H9 (cell line): ENCODE results near the gene CNTD1. TPM values are rescaled to one million over a fixed set of nuclear protein-coding genes. Genes with fewer than 3 reads are reported as not detected.
A peak's percentile ranks its signal among the peaks of the same experiment; 100 is the strongest.
"Not testable (repeated sequence)": the region's sequence is repeated elsewhere in the genome, so short reads cannot be mapped to it uniquely, and the experiment has no call there.

ENCODE experiments used
- DNase-seq: peaks from one replicate; pipeline ENCODE4 v3.0.0-alpha.2; 2017
- H2AFZ ChIP-seq: one replicate; pipeline ENCODE4 v1.6.1; 2013; ENCODE audit warnings: mild to moderate bottlenecking, low read length, control low read depth, moderate library complexity
- H2AK5ac ChIP-seq: 2 replicates; pipeline ENCODE4 v1.6.1; 2013; ENCODE audit warnings: low read length, control low read depth, mixed read lengths; ENCODE audit not compliant: insufficient read length
- H2BK120ac ChIP-seq: one replicate; pipeline ENCODE4 v1.6.1; 2013; ENCODE audit warnings: low read depth, mild to moderate bottlenecking, low read length, control low read depth, inconsistent platforms; ENCODE audit not compliant: poor library complexity, severe bottlenecking
- H2BK12ac ChIP-seq: 2 replicates; pipeline ENCODE4 v1.6.1; 2013; ENCODE audit warnings: low read length, control low read depth, mixed read lengths, low read depth; ENCODE audit not compliant: insufficient read length
- H2BK15ac ChIP-seq: 2 replicates; pipeline ENCODE4 v1.6.1; 2013; ENCODE audit warnings: low read depth, low read length, control low read depth
- H2BK20ac ChIP-seq: one replicate; pipeline ENCODE4 v1.6.1; 2013; ENCODE audit warnings: low read depth, mild to moderate bottlenecking, low read length, control low read depth, inconsistent platforms; ENCODE audit not compliant: poor library complexity, severe bottlenecking
- H2BK5ac ChIP-seq: 2 replicates; pipeline ENCODE4 v1.6.1; 2013; ENCODE audit warnings: low read length, control low read depth, mixed read lengths; ENCODE audit not compliant: insufficient read length
- H3K14ac ChIP-seq: 2 replicates; pipeline ENCODE4 v1.6.1; 2013; ENCODE audit warnings: low read length, control low read depth; ENCODE audit not compliant: insufficient read depth
- H3K18ac ChIP-seq: 2 replicates; pipeline ENCODE4 v1.6.1; 2013; ENCODE audit warnings: low read depth, mild to moderate bottlenecking, mixed read lengths, low read length, control low read depth; ENCODE audit not compliant: insufficient read length
- H3K23ac ChIP-seq: 2 replicates; pipeline ENCODE4 v1.6.1; 2013; ENCODE audit warnings: low read length, control low read depth, mixed read lengths, low read depth; ENCODE audit not compliant: insufficient read length
- H3K23me2 ChIP-seq: 2 replicates; pipeline ENCODE4 v1.6.1; 2013; ENCODE audit warnings: low read depth, mild to moderate bottlenecking, mixed read lengths, low read length, control low read depth; ENCODE audit not compliant: insufficient read length, poor library complexity, severe bottlenecking
- H3K27ac ChIP-seq: 2 replicates; pipeline ENCODE4 v1.5.1; 2013; ENCODE audit warnings: low read length, control low read depth, mixed read lengths, low read depth; ENCODE audit not compliant: insufficient read length
- H3K27me3 ChIP-seq: 2 replicates; pipeline ENCODE4 v1.6.1; 2013; ENCODE audit warnings: low read length, control low read depth, inconsistent platforms; ENCODE audit not compliant: insufficient read depth
- H3K4ac ChIP-seq: 2 replicates; pipeline ENCODE4 v1.6.1; 2013; ENCODE audit warnings: low read depth, mild to moderate bottlenecking, control low read depth, inconsistent platforms, low read length, moderate library complexity
- H3K4me1 ChIP-seq: 2 replicates; pipeline ENCODE4 v1.6.1; 2013; ENCODE audit warnings: low read length, control low read depth, inconsistent platforms; ENCODE audit not compliant: insufficient read depth
- H3K4me2 ChIP-seq: 2 replicates; pipeline ENCODE4 v1.6.1; 2013; ENCODE audit warnings: low read length, control low read depth, mixed read lengths; ENCODE audit not compliant: insufficient read length, insufficient read depth
- H3K56ac ChIP-seq: 2 replicates; pipeline ENCODE4 v1.6.1; 2013; ENCODE audit warnings: low read depth, mild to moderate bottlenecking, mixed read lengths, low read length, control low read depth; ENCODE audit not compliant: insufficient read length
- H3K79me1 ChIP-seq: 2 replicates; pipeline ENCODE4 v1.6.1; 2013; ENCODE audit warnings: low read depth, mild to moderate bottlenecking, moderate library complexity, low read length, control low read depth, inconsistent platforms; ENCODE audit not compliant: insufficient read depth, poor library complexity, severe bottlenecking
- H3K79me2 ChIP-seq: 2 replicates; pipeline ENCODE4 v1.6.1; 2013; ENCODE audit warnings: low read length, control low read depth, inconsistent platforms; ENCODE audit not compliant: insufficient read depth
- H3K9ac ChIP-seq: 2 replicates; pipeline ENCODE4 v1.6.1; 2013; ENCODE audit warnings: low read length, control low read depth, mixed read lengths; ENCODE audit not compliant: insufficient read length; ENCODE audit errors: extremely low read depth
- H3K9me3 ChIP-seq: one replicate; pipeline ENCODE4 v1.6.1; 2013; ENCODE audit warnings: low read depth, low read length, inconsistent platforms; ENCODE audit not compliant: control insufficient read depth
- H3T11ph ChIP-seq: one replicate; pipeline ENCODE4 v1.6.1; 2013; ENCODE audit warnings: mild to moderate bottlenecking, low read length, control low read depth, inconsistent platforms
- H4K20me1 ChIP-seq: one replicate; pipeline ENCODE4 v1.6.1; 2013; ENCODE audit not compliant: control insufficient read depth, insufficient read length, insufficient read depth
- H4K5ac ChIP-seq: 2 replicates; pipeline ENCODE4 v1.6.1; 2013; ENCODE audit warnings: low read depth, mild to moderate bottlenecking, mixed read lengths, low read length, control low read depth; ENCODE audit not compliant: insufficient read length
- H4K8ac ChIP-seq: replicated peaks from 2 replicates; pipeline ENCODE4 v1.6.1; 2013; ENCODE audit warnings: low read length, control low read depth, mixed read lengths, low read depth; ENCODE audit not compliant: insufficient read length
- H4K91ac ChIP-seq: 2 replicates; pipeline ENCODE4 v1.6.1; 2013; ENCODE audit warnings: low read depth, mild to moderate bottlenecking, moderate library complexity, mixed read lengths, low read length, control low read depth; ENCODE audit not compliant: insufficient read length
- H3K27ac Mint-ChIP-seq, 3 experiments: 2 replicates in 2 of 3; 3 replicates in 1 of 3; pipeline ENCODE4 v1.8.0; 2020 to 2021; ENCODE audit warnings: mixed read lengths in 3 of 3, mild to moderate bottlenecking in 1 of 3, moderate library complexity in 1 of 3
- H3K27me3 Mint-ChIP-seq: 2 replicates; pipeline ENCODE4 v1.8.0; 2021; ENCODE audit warnings: low read depth, mild to moderate bottlenecking, moderate library complexity, mixed read lengths
- H3K36me3 Mint-ChIP-seq, 3 experiments: 2 replicates in 2 of 3; 3 replicates in 1 of 3; pipeline ENCODE4 v1.8.0; 2020 to 2021; ENCODE audit warnings: low read depth in 3 of 3, mixed read lengths in 3 of 3; ENCODE audit not compliant: insufficient read depth in 1 of 3
- H3K4me1 Mint-ChIP-seq, 2 experiments: 2 replicates each; pipeline ENCODE4 v1.8.0; 2020; ENCODE audit warnings: mixed read lengths in 2 of 2
- H3K4me3 Mint-ChIP-seq, 2 experiments: 2 replicates in 1 of 2; 3 replicates in 1 of 2; pipeline ENCODE4 v1.8.0; 2020 to 2021; ENCODE audit warnings: mild to moderate bottlenecking in 2 of 2, mixed read lengths in 2 of 2, moderate library complexity in 1 of 2
- H3K9me3 Mint-ChIP-seq, 2 experiments: 2 replicates in 1 of 2; 3 replicates in 1 of 2; pipeline ENCODE4 v1.8.0; 2020; ENCODE audit warnings: mild to moderate bottlenecking in 2 of 2, mixed read lengths in 2 of 2, moderate library complexity in 1 of 2
- CTCF ChIP-seq: fragments of 200-600 bp; sonication (generic); conservative IDR thresholded peaks from 3 replicates; pipeline ENCODE4 v1.8.0; 2021; ENCODE audit warnings: antibody characterized with exemption, mild to moderate bottlenecking
- WGBS: extraction: QIAGEN DNeasy Blood & Tissue Kit; methylation state at CpG from one replicate; pipeline ENCODE4 v1.1.7; 2013; ENCODE audit warnings: missing lambda C conversion rate, low lambda C conversion rate, mixed read lengths; ENCODE audit not compliant: insufficient read length; ENCODE audit errors: extremely low coverage; 5-methylcytosine and 5-hydroxymethylcytosine counted together
- total RNA-seq: library from RNA; stranded (reverse); gene quantifications from 2 replicates; pipeline ENCODE4 v1.2.1, GENCODE V29; 2021

The CNTD1 gene
- total RNA-seq, 1 experiment from 2014 or later, result not detected

- no peak within 1 kb of the TSS for H3K4me2 ChIP-seq
- Mint-ChIP-seq H3K36me3 (peaks cover 0 to 3% (median 0%) of the 10 kb centered on the region in 3 experiments; a peak in 1 of 7 replicates), H3K4me1 (peaks cover 6 to 8% of the 10 kb centered on the region in 2 experiments; a peak in 2 of 4 replicates), H3K9me3 (no peaks in the 10 kb centered on the region; a peak in 1 of 5 replicates), H3K27ac (peak within 1 kb of the TSS in 2 of 3 experiments; percentile 30 to 63; a peak in 3 of 7 replicates), H3K4me3 (no peak within 1 kb of the TSS), H3K27me3 (no peaks in the 10 kb centered on the region)
- H3K23me2 ChIP-seq, result no peaks in the 10 kb centered on the region
- H3K27ac ChIP-seq, result no peak within 1 kb of the TSS
- H4K20me1 ChIP-seq, result no peaks in the 10 kb centered on the region
- no CpG with 5 or more reads among the region's 9 CpGs for WGBS
- no peak within 1 kb of the TSS for H2BK20ac ChIP-seq
- no peaks in the 10 kb centered on the region for H3K4me1 ChIP-seq
- H3K79me2 ChIP-seq, result no peaks in the 10 kb centered on the region
- no peak within 1 kb of the TSS for H2AK5ac ChIP-seq
- no peaks in the 10 kb centered on the region for H3K79me1 ChIP-seq
- TF ChIP-seq CTCF, result no peak
- no peak within 1 kb of the TSS for H4K8ac ChIP-seq
- no peak within 1 kb of the TSS for H2AFZ ChIP-seq
- H3K14ac ChIP-seq, result no peak within 1 kb of the TSS
- H3K18ac ChIP-seq, result no peak within 1 kb of the TSS
- no peak within 1 kb of the TSS for H3T11ph ChIP-seq
- H2BK12ac ChIP-seq, result no peak within 1 kb of the TSS
- no peak within 1 kb of the TSS for H4K5ac ChIP-seq
- H3K56ac ChIP-seq, result no peak within 1 kb of the TSS
- no peak within 1 kb of the TSS for H3K4ac ChIP-seq
- no peaks in the 10 kb centered on the region for H3K9me3 ChIP-seq
- H3K9ac ChIP-seq, result no peak within 1 kb of the TSS
- H3K27me3 ChIP-seq, result no peaks in the 10 kb centered on the region
- no peak within 1 kb of the TSS for H2BK15ac ChIP-seq
- no peak within 1 kb of the TSS for H3K23ac ChIP-seq
- no peak within 1 kb of the TSS for H2BK5ac ChIP-seq
- DNase-seq, result no peak
- H2BK120ac ChIP-seq, result no peak within 1 kb of the TSS
- H4K91ac ChIP-seq, result no peak within 1 kb of the TSS
Measured at GRCh38 chr17:42850954-42851353, 52.3 kb downstream of the CNTD1 start, which contains the start of gene AOC3. Gene AOC3 (plus strand): TSS chr17:42851199. CDS start chr17:42851344, 145 bp downstream.

GRCh38 chr17:42851371-42852240 lies 52.9 kb downstream of the CNTD1 start:
- not testable (repeated sequence) for H3K4ac ChIP-seq, H3K9me3 ChIP-seq, H3K4me2 ChIP-seq, H2BK120ac ChIP-seq, H2AFZ ChIP-seq, H3K4me3 Mint-ChIP-seq, H4K91ac ChIP-seq, H3K79me1 ChIP-seq, H3K27ac ChIP-seq, H3K56ac ChIP-seq, H3K9ac ChIP-seq, H2BK5ac ChIP-seq, H3K27me3 Mint-ChIP-seq, H3K18ac ChIP-seq, H3K27me3 ChIP-seq, DNase-seq, H4K5ac ChIP-seq, H2AK5ac ChIP-seq, H2BK12ac ChIP-seq, H3T11ph ChIP-seq, H3K23me2 ChIP-seq, H3K9me3 Mint-ChIP-seq, H3K4me1 Mint-ChIP-seq, H2BK20ac ChIP-seq, H3K36me3 Mint-ChIP-seq, H4K20me1 ChIP-seq, H3K14ac ChIP-seq, H3K79me2 ChIP-seq, H4K8ac ChIP-seq, H3K4me1 ChIP-seq, H3K23ac ChIP-seq, H3K27ac Mint-ChIP-seq, H2BK15ac ChIP-seq
- no CpG with 5 or more reads among the region's 28 CpGs for WGBS
